Prostate gland (tissue), 2 donors: Measurements from ENCODE around the gene KCNAB1. TPM values are rescaled to one million over a fixed set of nuclear protein-coding genes. Genes with fewer than 3 reads are reported as not detected.

Experiments used
- DNase-seq: peaks from one replicate; pipeline ENCODE4 v3.0.0-alpha.2; 2019; ENCODE audit warnings: low spot score
- H3K27ac ChIP-seq, 2 donors: fragments of 200-600 bp; sonication (generic); 2 replicates each; pipeline ENCODE4 v1.5.1; 2017 to 2019
- H3K27me3 ChIP-seq: fragments of 200-600 bp; sonication (generic); replicated peaks from 2 replicates; pipeline ENCODE4 v1.5.1; 2019; ENCODE audit not compliant: insufficient read depth
- H3K36me3 ChIP-seq, 2 donors: fragments of 200-600 bp; sonication (generic); 1 replicate in 1 of 2; 2 replicates in 1 of 2; pipeline versions ENCODE4 v1.5.1 to v1.8.1; 2017 to 2019
- H3K4me1 ChIP-seq: fragments of 200-600 bp; sonication (generic); replicated peaks from 2 replicates; pipeline ENCODE4 v1.5.1; 2019
- H3K4me3 ChIP-seq, 2 donors: fragments of 200-600 bp; sonication (generic); 2 replicates each; pipeline ENCODE4 v1.5.1; 2017 to 2019
- H3K9me3 ChIP-seq: fragments of 200-600 bp; sonication (generic); 2 replicates; pipeline ENCODE4 v1.5.1; 2017
- CTCF ChIP-seq, 4 experiments: fragments of 200-600 bp in 2 of 4; fragments of 450-650 bp in 2 of 4; sonication (generic) in 2 of 4; IDR thresholded peaks; 1 replicate in 3 of 4; 2 replicates in 1 of 4; pipeline ENCODE4 v1.5.1; 2016 to 2019; ENCODE audit warnings: antibody characterized with exemption in 4 of 4, mild to moderate bottlenecking in 2 of 4, moderate library complexity in 2 of 4
- POLR2A ChIP-seq: fragments of 450-650 bp; IDR thresholded peaks from one replicate; pipeline ENCODE4 v1.6.1; 2016; ENCODE audit warnings: antibody characterized with exemption, mild to moderate bottlenecking
- POLR2AphosphoS5 ChIP-seq: sonication (generic); formaldehyde crosslinking; IDR thresholded peaks from one replicate; pipeline ENCODE4 v1.6.1; 2017; ENCODE audit warnings: antibody characterized with exemption
- WGBS: methylation state at CpG from one replicate; pipeline ENCODE4 v1.1.5; 2018; 5-methylcytosine and 5-hydroxymethylcytosine counted together
- intact Hi-C: fragments of 100-400 bp; cut with DNase I; formaldehyde crosslinking; loops from one replicate; pipeline ENCODE4 v1.14.2; 2022
- total RNA-seq, 2 donors: library from RNA; depleted of rRNA; stranded (reverse); fragments of >200 nt; gene quantifications; one replicate each; pipeline ENCODE4 v1.1.0, GENCODE V29; 2016

KCNAB1 gene
- total RNA-seq, 2 donors from 2014 or later = 5.2 to 9.5 TPM

- Histone ChIP-seq H3K9me3 (no peaks in the 10 kb centered on the region), H3K27me3 (no peaks in the 10 kb centered on the region), H3K4me1 (no peaks in the 10 kb centered on the region), H3K36me3 (no peaks in the 10 kb centered on the region), H3K4me3 (no peak overlapping the region), H3K27ac (no peak overlapping the region)
- TF ChIP-seq CTCF (IDR thresholded peaks at IDR 0.05) (no peak), POLR2AphosphoS5 (no peak), POLR2A (no peak)
- WGBS = 99% methylated on average over 6 of the region's 6 CpGs
- intact Hi-C loops = no loop called here
- no peak for DNase-seq
Observed at GRCh38 chr3:156351783-156352182, 231.4 kb downstream of the KCNAB1 start.

- H3K4me1 ChIP-seq = no peaks in the 10 kb centered on the region
- no peak for TF ChIP-seq CTCF (IDR thresholded peaks at IDR 0.05)
- TF ChIP-seq POLR2A = no peak
- WGBS = 87% methylated on average over 2 of the region's 2 CpGs
- H3K27ac ChIP-seq = no peak overlapping the region
- no peak overlapping the region for H3K4me3 ChIP-seq
- intact Hi-C loops = no loop called here
- H3K9me3 ChIP-seq = no peaks in the 10 kb centered on the region
- DNase-seq = no peak
- no peaks in the 10 kb centered on the region for H3K36me3 ChIP-seq
- no peaks in the 10 kb centered on the region for H3K27me3 ChIP-seq
Observed at GRCh38 chr3:156352728-156353127, 232.3 kb downstream of the KCNAB1 start.

GRCh38 chr3:156353563-156353962 lies 233.2 kb downstream of the KCNAB1 start:
- 87% methylated on average over 5 of the region's 5 CpGs for WGBS
- intact Hi-C loops = no loop called here

DNA sequence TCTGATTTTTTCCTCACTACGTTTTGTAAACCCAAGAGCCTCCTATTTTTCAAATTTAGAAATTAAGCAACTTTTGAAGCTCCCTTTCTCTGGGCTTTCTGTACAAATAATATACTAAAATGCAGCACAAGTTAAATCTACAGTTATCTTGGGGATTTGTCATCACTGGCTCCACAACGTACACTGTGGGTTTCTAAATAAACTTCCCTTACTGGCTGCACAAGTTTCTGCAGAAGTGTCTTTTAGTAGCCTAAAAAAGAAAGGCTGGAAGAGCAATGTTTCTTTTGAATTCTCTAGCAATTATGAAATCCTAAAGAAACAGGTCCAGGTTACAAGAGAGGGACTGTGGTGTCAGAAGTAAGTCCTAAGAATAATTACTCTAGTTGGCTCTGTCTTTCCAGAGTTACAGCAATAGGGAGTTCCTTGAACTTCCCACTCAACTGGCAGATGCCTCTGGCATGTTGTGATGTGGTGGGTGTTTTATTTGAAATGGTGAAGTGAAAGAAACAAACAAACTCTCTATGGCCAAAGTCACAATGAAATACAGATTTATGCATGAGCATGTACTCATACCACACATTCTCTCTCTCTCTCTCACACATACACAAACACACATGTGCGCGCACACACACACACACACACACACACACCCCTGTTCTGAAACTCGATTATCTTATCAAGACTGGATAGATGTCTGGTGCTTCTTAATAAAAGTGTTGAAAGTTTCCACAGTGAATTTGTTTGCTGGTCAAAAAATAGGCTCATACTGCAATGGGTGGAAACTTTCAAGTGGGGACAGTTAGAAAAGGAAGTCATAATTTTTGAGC lies 236.4 kb downstream of the KCNAB1 start:
- WGBS = 56% methylated on average over 5 of the region's 5 CpGs
- Histone ChIP-seq H3K27me3 (no peaks in the 10 kb centered on the region), H3K4me3 (no peak overlapping the region), H3K4me1 (no peaks in the 10 kb centered on the region), H3K9me3 (no peaks in the 10 kb centered on the region), H3K27ac (no peak overlapping the region), H3K36me3 (no peaks in the 10 kb centered on the region)
- DNase-seq = no peak
- intact Hi-C loops = no loop called here
- no peak for TF ChIP-seq POLR2AphosphoS5
- no peak for TF ChIP-seq CTCF (IDR thresholded peaks at IDR 0.05)
- no peak for TF ChIP-seq POLR2A

More at GRCh38 chr3:156353563-156353962, 233.2 kb downstream of the KCNAB1 start:
- Histone ChIP-seq H3K36me3 (no peaks in the 10 kb centered on the region), H3K27me3 (no peaks in the 10 kb centered on the region), H3K9me3 (no peaks in the 10 kb centered on the region), H3K4me1 (no peaks in the 10 kb centered on the region), H3K27ac (no peak overlapping the region), H3K4me3 (no peak overlapping the region)
- no peak for DNase-seq
- TF ChIP-seq POLR2A = no peak
- no peak for TF ChIP-seq CTCF (IDR thresholded peaks at IDR 0.05)
- no peak for TF ChIP-seq POLR2AphosphoS5

DNA sequence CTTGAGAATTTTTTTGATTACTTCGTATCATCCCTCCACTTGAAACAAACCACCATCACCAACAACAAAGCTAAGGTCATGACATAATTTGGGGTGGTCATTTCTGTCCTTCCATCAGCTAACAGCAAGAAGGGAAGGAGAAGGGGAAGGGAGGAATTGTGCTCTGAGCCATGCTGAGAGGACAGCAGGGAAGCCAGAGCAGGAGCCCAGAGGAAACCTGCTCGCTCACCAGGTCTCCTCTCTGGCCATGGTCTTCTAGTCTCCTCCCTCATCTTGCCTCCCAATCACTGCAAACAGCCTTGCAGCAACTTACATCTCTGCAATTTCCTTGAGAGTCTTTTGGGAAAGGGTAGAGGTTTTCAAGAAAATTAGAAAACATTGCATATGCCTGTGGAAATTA lies 237.9 kb downstream of the KCNAB1 start:
- TF ChIP-seq CTCF (IDR thresholded peaks at IDR 0.05) = no peak

More for the DNA sequence above, 237.9 kb downstream of the KCNAB1 start:
- WGBS = 82% methylated on average over 2 of the region's 2 CpGs
- DNase-seq = no peak
- intact Hi-C loops = no loop called here
- no peaks in the 10 kb centered on the region for H3K9me3 ChIP-seq
- no peak overlapping the region for H3K4me3 ChIP-seq
- no peak overlapping the region for H3K27ac ChIP-seq
- no peaks in the 10 kb centered on the region for H3K27me3 ChIP-seq
- no peaks in the 10 kb centered on the region for H3K36me3 ChIP-seq
- H3K4me1 ChIP-seq = no peaks in the 10 kb centered on the region
